Kidney (tissue), 14 donors: ENCODE results near the gene VPS13A. TPM values are rescaled to one million over a fixed set of nuclear protein-coding genes. Genes with fewer than 3 reads are reported as not detected.

Experiments used
- DNase-seq, 5 donors: peaks; one replicate each; pipeline ENCODE4 v3.0.0-alpha.2; 2013 to 2020
- FAIRE-seq: peaks from 2 replicates; lab custom pipeline; 2012; peaks lifted over from hg19 to GRCh38; lab: Jason Lieb, UNC
- H3K27ac ChIP-seq, 2 donors: one replicate each; pipeline ENCODE4 v1.7.0; 2013; ENCODE audit warnings: low read depth in 2 of 2, low read length in 2 of 2, inconsistent platforms in 1 of 2
- H3K27me3 ChIP-seq: one replicate; pipeline ENCODE4 v1.7.1; 2013; ENCODE audit warnings: low read length, inconsistent platforms; ENCODE audit not compliant: control insufficient read depth, insufficient read depth
- H3K36me3 ChIP-seq, 3 donors: one replicate each; pipeline versions ENCODE4 v1.7.0 to v1.7.1; 2013; ENCODE audit warnings: low read length in 3 of 3, control low read depth in 1 of 3, inconsistent platforms in 1 of 3; ENCODE audit not compliant: insufficient read depth in 3 of 3, control insufficient read depth in 2 of 3
- H3K4me1 ChIP-seq, 3 donors: one replicate each; pipeline versions ENCODE4 v1.7.0 to v1.7.1; 2013; ENCODE audit warnings: low read length in 3 of 3, inconsistent platforms in 1 of 3, low read depth in 1 of 3; ENCODE audit not compliant: control insufficient read depth in 2 of 3, insufficient read depth in 2 of 3
- H3K4me3 ChIP-seq, 3 donors: one replicate each; pipeline versions ENCODE4 v1.7.0 to v1.8.1; 2013; ENCODE audit warnings: low read length in 3 of 3, control low read depth in 1 of 3, inconsistent platforms in 1 of 3
- H3K9ac ChIP-seq, 3 donors: one replicate each; pipeline versions ENCODE4 v1.7.0 to v1.7.1; 2013; ENCODE audit warnings: low read length in 3 of 3, control low read depth in 1 of 3, inconsistent platforms in 1 of 3
- H3K9me3 ChIP-seq, 3 donors: one replicate each; pipeline versions ENCODE4 v1.7.0 to v1.7.1; 2013; ENCODE audit warnings: low read length in 3 of 3, control low read depth in 1 of 3, inconsistent platforms in 1 of 3; ENCODE audit not compliant: control insufficient read depth in 2 of 3, insufficient read depth in 1 of 3
- intact Hi-C: fragments of 100-400 bp; cut with DNase I; formaldehyde crosslinking; loops from one replicate; pipeline ENCODE4 v1.11.1; 2022
- polyA plus RNA-seq: library from polyadenylated mRNA; stranded (reverse); fragments of 350-450 nt; fragmentation: Illumina TruSeq; extraction: RNeasy Lipid Tissue Mini Kit (QIAGEN cat#74804); gene quantifications from one replicate; pipeline ENCODE4 v1.2.3, GENCODE V29; 2014; ENCODE audit warnings: low read depth, low replicate concordance; ENCODE audit not compliant: insufficient read depth
- total RNA-seq: library from RNA; stranded (reverse); fragmentation: NEBNext Ultra II Directional; extraction: Animal tissue kit (Norgen Biotek cat#: 25700); gene quantifications from one replicate; pipeline ENCODE4 v1.2.1, GENCODE V29; 2021
- TF ChIP-seq, protein P1 (sequence below): IDR thresholded peaks from 3 replicates; pipeline ENCODE4 v1.5.1; 2012; ENCODE audit warnings: mild to moderate bottlenecking, moderate library complexity, borderline replicate concordance; ENCODE audit not compliant: insufficient read depth; ENCODE audit errors: extremely low read depth
- donor health status: control.
- donor health status: control.
- donor health status: control.
- donor health status: control.
- donor health status: control.
- donor health status: DM: yes; HTN: yes; CAD: no.
- donor health status: Normal renal cell carcinoma (clear cell type).

The VPS13A gene
- total and polyA plus RNA-seq, 2 donors from 2014 or later = 10.1 to 32.1 TPM

- Histone ChIP-seq H3K36me3 (no peaks in the 10 kb centered on the region), H3K27ac (no peak overlapping the region), H3K4me3 (no peak overlapping the region), H3K9ac (no peak overlapping the region), H3K27me3 (no peaks in the 10 kb centered on the region), H3K4me1 (no peaks in the 10 kb centered on the region), H3K9me3 (no peaks in the 10 kb centered on the region)
- intact Hi-C loops = no loop called here
- TF ChIP-seq, protein P1, sequence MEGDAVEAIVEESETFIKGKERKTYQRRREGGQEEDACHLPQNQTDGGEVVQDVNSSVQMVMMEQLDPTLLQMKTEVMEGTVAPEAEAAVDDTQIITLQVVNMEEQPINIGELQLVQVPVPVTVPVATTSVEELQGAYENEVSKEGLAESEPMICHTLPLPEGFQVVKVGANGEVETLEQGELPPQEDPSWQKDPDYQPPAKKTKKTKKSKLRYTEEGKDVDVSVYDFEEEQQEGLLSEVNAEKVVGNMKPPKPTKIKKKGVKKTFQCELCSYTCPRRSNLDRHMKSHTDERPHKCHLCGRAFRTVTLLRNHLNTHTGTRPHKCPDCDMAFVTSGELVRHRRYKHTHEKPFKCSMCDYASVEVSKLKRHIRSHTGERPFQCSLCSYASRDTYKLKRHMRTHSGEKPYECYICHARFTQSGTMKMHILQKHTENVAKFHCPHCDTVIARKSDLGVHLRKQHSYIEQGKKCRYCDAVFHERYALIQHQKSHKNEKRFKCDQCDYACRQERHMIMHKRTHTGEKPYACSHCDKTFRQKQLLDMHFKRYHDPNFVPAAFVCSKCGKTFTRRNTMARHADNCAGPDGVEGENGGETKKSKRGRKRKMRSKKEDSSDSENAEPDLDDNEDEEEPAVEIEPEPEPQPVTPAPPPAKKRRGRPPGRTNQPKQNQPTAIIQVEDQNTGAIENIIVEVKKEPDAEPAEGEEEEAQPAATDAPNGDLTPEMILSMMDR = no peak
- FAIRE-seq = no peak
- no peak for DNase-seq
Observed at GRCh38 chr9:77170991-77171699, 6.2 kb upstream of the VPS13A start.

GRCh38 chr9:77175151-77175550 lies 2.2 kb upstream of the VPS13A start:
- Histone ChIP-seq H3K27ac (no peak overlapping the region), H3K36me3 (no peaks in the 10 kb centered on the region), H3K27me3 (no peaks in the 10 kb centered on the region), H3K4me3 (no peak overlapping the region), H3K9ac (no peak overlapping the region), H3K9me3 (no peaks in the 10 kb centered on the region), H3K4me1 (peaks cover 0 to 4% (median 0%) of the 10 kb centered on the region in 3 donors)
- FAIRE-seq = no peak
- TF ChIP-seq, protein P1 = no peak
- intact Hi-C loops = no loop called here
- no peak for DNase-seq

GRCh38 chr9:77176106-77176505 lies 1.2 kb upstream of the VPS13A start:
- intact Hi-C loops = no loop called here
- no peak overlapping the region for H3K9ac ChIP-seq
- no peaks in the 10 kb centered on the region for H3K9me3 ChIP-seq
- peak overlapping the region in 1 of 2 donors; percentile 88 for H3K27ac ChIP-seq
- FAIRE-seq = no peak
- no peaks in the 10 kb centered on the region for H3K36me3 ChIP-seq
- H3K4me3 ChIP-seq = peak overlapping the region in 1 of 3 donors; percentile 81
- no peaks in the 10 kb centered on the region for H3K27me3 ChIP-seq
- TF ChIP-seq, protein P1 = no peak
- peaks cover 0 to 4% (median 0%) of the 10 kb centered on the region in 3 donors for H3K4me1 ChIP-seq
- DNase-seq = no peak
